Choroid plexus epithelial cell (primary cell): ENCODE data around the gene GOLGA8B.

Source experiments
- DNase-seq: peaks from one replicate; pipeline ENCODE4 v3.0.0-alpha.2; 2010; ENCODE audit warnings: low read depth
- H3K4me3 ChIP-seq: 2 replicates; pipeline ENCODE4 v1.5.1; 2011; ENCODE audit warnings: low read depth, mild to moderate bottlenecking, control low read depth, low read length, moderate library complexity
- TF ChIP-seq, protein P1 (sequence below): conservative IDR thresholded peaks from 2 replicates; pipeline ENCODE4 v1.5.1; 2011; ENCODE audit warnings: low read depth, mild to moderate bottlenecking, control low read depth, inconsistent platforms, low read length, moderate library complexity

Gene GOLGA8B

DNA sequence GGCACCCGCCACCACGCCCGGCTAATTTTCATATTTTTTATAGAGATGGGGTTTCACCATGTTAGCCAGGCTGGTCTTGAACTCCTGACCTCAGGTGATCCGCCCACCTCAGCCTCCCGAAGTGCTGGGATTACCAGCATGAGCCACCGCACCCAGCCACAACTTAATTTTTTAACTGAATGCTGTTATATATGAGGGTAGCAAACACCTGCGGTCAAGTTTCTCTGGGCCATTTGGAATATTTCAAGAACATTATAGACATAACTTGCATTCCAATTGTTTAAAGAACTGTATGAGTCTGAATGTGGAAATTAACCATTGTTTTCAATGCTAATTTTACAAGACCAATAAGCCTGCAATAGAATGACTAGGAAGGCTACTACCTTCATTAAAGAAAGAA lies 35.7 kb upstream of the GOLGA8B start:
- DNase-seq: no peak
- no peak overlapping the region for H3K4me3 ChIP-seq
- TF ChIP-seq, protein P1, sequence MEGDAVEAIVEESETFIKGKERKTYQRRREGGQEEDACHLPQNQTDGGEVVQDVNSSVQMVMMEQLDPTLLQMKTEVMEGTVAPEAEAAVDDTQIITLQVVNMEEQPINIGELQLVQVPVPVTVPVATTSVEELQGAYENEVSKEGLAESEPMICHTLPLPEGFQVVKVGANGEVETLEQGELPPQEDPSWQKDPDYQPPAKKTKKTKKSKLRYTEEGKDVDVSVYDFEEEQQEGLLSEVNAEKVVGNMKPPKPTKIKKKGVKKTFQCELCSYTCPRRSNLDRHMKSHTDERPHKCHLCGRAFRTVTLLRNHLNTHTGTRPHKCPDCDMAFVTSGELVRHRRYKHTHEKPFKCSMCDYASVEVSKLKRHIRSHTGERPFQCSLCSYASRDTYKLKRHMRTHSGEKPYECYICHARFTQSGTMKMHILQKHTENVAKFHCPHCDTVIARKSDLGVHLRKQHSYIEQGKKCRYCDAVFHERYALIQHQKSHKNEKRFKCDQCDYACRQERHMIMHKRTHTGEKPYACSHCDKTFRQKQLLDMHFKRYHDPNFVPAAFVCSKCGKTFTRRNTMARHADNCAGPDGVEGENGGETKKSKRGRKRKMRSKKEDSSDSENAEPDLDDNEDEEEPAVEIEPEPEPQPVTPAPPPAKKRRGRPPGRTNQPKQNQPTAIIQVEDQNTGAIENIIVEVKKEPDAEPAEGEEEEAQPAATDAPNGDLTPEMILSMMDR: no peak

DNA sequence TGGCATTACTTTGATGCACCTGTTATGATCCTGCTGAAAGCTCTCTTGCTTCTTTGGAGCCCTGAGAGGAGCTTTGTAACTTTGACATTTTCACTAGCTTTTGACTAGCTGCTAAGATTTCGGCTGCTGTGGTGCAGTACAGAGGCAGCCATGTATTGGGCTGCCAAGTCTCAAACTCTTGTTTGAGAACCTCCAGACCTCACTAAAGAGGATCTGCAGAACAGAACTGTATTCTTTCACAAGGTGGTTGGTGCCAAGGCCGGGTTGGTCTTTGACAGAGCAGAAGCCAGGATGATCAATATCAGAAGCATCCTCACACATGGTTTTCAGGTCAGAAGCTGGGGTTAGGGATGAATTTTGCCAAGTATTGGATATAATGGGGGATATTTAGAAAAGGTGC lies 34.6 kb upstream of the GOLGA8B start:
- TF ChIP-seq, protein P1: no peak
- no peak overlapping the region for H3K4me3 ChIP-seq
- DNase-seq: no peak

GRCh38 chr15:34616613-34617012 lies 33.2 kb upstream of the GOLGA8B start:
- TF ChIP-seq, protein P1: peak; percentile 63
- no peak overlapping the region for H3K4me3 ChIP-seq
- peak; percentile 87 for DNase-seq

DNA sequence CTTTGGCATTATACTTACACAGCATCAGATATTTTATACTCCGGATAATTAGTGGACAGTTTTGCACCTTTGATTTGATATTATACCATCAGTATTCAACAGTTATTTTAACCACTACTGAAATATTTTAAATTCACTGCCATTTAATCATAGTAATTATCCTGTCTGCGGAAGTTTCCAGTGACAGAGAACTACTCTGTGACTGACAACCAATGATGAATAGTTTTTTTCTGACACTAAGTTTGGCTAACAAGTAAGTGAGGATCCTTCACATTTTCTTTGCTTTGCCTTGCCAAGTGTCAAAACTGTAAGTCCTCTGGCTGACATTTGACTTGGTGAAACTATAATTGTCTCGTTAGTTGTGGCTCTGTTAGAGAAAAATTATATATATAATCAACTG lies 30.5 kb upstream of the GOLGA8B start:
- H3K4me3 ChIP-seq: no peak overlapping the region
- DNase-seq: no peak
- TF ChIP-seq, protein P1: no peak

GRCh38 chr15:34613301-34613700 lies 29.9 kb upstream of the GOLGA8B start:
- DNase-seq: no peak
- TF ChIP-seq, protein P1: no peak
- no peak overlapping the region for H3K4me3 ChIP-seq

GRCh38 chr15:34610354-34610753 lies 26.9 kb upstream of the GOLGA8B start:
- peak; percentile 53 for DNase-seq
- H3K4me3 ChIP-seq: no peak overlapping the region
- TF ChIP-seq, protein P1: peak; percentile 54

DNA sequence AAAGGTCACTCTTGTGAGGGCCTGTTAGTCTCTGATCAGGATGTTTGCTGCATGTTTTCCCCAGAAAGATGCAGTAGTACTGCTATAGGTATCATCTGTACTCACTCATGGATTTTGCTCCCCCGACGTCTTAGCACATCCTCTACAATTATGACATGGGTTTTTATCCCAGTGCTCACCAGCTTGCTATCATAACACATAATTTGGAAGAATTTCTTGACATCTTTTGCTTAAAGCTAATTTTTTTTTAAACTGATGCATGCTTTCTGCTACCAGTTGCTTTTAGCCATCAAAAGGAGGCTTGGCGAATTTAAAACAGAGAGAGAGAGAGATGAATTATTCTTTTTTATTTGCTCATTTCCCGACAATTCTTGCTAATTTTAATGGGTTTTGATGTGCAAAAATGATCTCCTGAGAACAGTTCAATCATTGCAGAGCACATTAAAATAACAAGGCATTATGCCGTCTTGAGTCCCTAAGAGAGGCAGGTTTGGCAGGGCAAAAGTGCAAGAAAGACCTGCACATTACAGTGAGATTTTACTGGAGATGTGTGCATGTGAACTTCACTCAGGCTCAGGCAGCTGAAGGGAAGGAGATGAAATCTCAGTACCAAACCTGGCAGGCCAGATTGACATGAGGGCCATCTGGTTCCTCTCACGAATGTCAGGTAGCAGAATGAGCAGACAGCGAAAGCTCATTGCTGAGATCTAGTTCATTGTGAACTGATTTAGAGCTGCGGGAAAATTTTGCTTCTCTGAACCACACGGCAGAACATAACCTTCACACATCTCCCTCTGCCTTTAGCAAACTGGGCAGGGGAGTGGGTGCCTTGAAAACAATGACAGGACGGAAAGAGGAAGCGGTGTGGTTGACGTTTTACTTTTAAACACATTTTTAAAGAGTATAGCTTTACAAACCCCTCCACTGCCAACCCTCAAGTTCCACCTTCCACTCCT lies 25.9 kb upstream of the GOLGA8B start:
- TF ChIP-seq, protein P1: no peak
- no peak for DNase-seq
- H3K4me3 ChIP-seq: no peak overlapping the region
